K562 (cell line): Measurements from ENCODE around the gene ADAP1. TPM values are rescaled to one million over a fixed set of nuclear protein-coding genes. Genes with fewer than 3 reads are reported as not detected.

ENCODE experiments used
- ATF6 ChIP-seq: sonication (generic); formaldehyde crosslinking; IDR thresholded peaks from 2 replicates; pipeline ENCODE4 v1.4.0; 2020; ENCODE audit warnings: mild to moderate bottlenecking, missing genetic modification reagents
- CHCHD3 ChIP-seq: fragments of 250-450 bp; sonication (Bioruptor Pico); IDR thresholded peaks from 2 replicates; pipeline ENCODE4 v2.1.2; 2022; ENCODE audit warnings: mild to moderate bottlenecking
- EWSR1 ChIP-seq: fragments of 450-650 bp; IDR thresholded peaks from 2 replicates; pipeline ENCODE4 v1.6.1; 2018; ENCODE audit warnings: borderline replicate concordance, mild to moderate bottlenecking, low read depth, moderate library complexity; ENCODE audit not compliant: partially characterized antibody
- FOXA1 ChIP-seq: fragments of 450-650 bp; IDR thresholded peaks from 2 replicates; pipeline ENCODE4 v1.6.1; 2016; ENCODE audit warnings: mild to moderate bottlenecking, borderline replicate concordance
- GTF2A2 ChIP-seq: IDR thresholded peaks from 2 replicates; pipeline ENCODE4 v1.6.1; 2016; ENCODE audit warnings: mild to moderate bottlenecking, missing genetic modification characterization, missing compliant biosample characterization
- IRF9 ChIP-seq: fragments of 450-650 bp; IDR thresholded peaks from 2 replicates; pipeline ENCODE4 v1.6.1; 2016; ENCODE audit warnings: missing biosample characterization, missing genetic modification characterization
- NCOA2 ChIP-seq, 2 experiments: fragments of 450-650 bp; IDR thresholded peaks; 2 replicates each; pipeline ENCODE4 v1.6.1; 2018; ENCODE audit warnings: mild to moderate bottlenecking in 2 of 2, moderate library complexity in 1 of 2; ENCODE audit not compliant: partially characterized antibody in 2 of 2
- PHF20 ChIP-seq: fragments of 450-650 bp; IDR thresholded peaks from 2 replicates; pipeline ENCODE4 v1.6.1; 2018; ENCODE audit not compliant: partially characterized antibody
- RBM22 ChIP-seq: fragments of 200-400 bp; formaldehyde crosslinking; IDR thresholded peaks from 2 replicates; pipeline ENCODE4 v1.6.1; 2018; ENCODE audit warnings: low read length, low read depth; ENCODE audit not compliant: poor library complexity, severe bottlenecking
- RFX1 ChIP-seq: fragments of 450-650 bp; IDR thresholded peaks from 2 replicates; pipeline ENCODE4 v1.6.1; 2016; ENCODE audit warnings: mild to moderate bottlenecking, moderate library complexity
- SAFB2 ChIP-seq: fragments of 200-400 bp; formaldehyde crosslinking; IDR thresholded peaks from 2 replicates; pipeline ENCODE4 v1.6.1; 2018; ENCODE audit warnings: borderline replicate concordance, low read length, low read depth, moderate library complexity; ENCODE audit not compliant: severe bottlenecking
- SUPT5H ChIP-seq: fragments of 450-650 bp; IDR thresholded peaks from 2 replicates; pipeline ENCODE4 v1.6.1; 2016
- TCF15 ChIP-seq: fragments of 250-450 bp; sonication (Bioruptor Pico); IDR thresholded peaks from 2 replicates; pipeline ENCODE4 v1.8.0; 2022; ENCODE audit warnings: moderate library complexity, mild to moderate bottlenecking, inconsistent platforms
- TCF7 ChIP-seq: sonication (generic); IDR thresholded peaks from 2 replicates; pipeline ENCODE4 v1.6.1; 2016; ENCODE audit warnings: antibody characterized with exemption, borderline replicate concordance
- TCF7L2 ChIP-seq: fragments of 150-350 bp; IDR thresholded peaks from 2 replicates; pipeline ENCODE4 v1.6.1; 2016; ENCODE audit warnings: low read depth, mild to moderate bottlenecking, low read length, moderate library complexity
- ZBED1 ChIP-seq: IDR thresholded peaks from 2 replicates; pipeline ENCODE4 v1.6.1; 2014
- ZBTB9 ChIP-seq: fragments of 450-650 bp; formaldehyde crosslinking; IDR thresholded peaks from 2 replicates; pipeline ENCODE4 v1.4.0; 2020; ENCODE audit warnings: mild to moderate bottlenecking, moderate library complexity
- ZNF212 ChIP-seq: fragments of 450-650 bp; formaldehyde crosslinking; IDR thresholded peaks from 2 replicates; pipeline ENCODE4 v1.4.0; 2020; ENCODE audit warnings: mild to moderate bottlenecking
- ZNF324 ChIP-seq: fragments of 250-450 bp; sonication (Bioruptor Pico); IDR thresholded peaks from 2 replicates; pipeline ENCODE4 v1.4.0; 2020; ENCODE audit warnings: mild to moderate bottlenecking
- ZNF780A ChIP-seq: fragments of 250-450 bp; sonication (Bioruptor Pico); IDR thresholded peaks from 2 replicates; pipeline ENCODE4 v1.5.0; 2021; ENCODE audit warnings: mild to moderate bottlenecking
- ZZZ3 ChIP-seq: fragments of 450-650 bp; IDR thresholded peaks from 2 replicates; pipeline ENCODE4 v1.6.1; 2016; ENCODE audit warnings: antibody characterized with exemption, mild to moderate bottlenecking, moderate library complexity
- polyA plus RNA-seq, 8 experiments: library from polyadenylated mRNA; depleted of rRNA in 4 of 8; stranded (reverse) in 5 of 8; unstranded in 3 of 8; fragments of >200 nt; fragmentation: Nextera tagmentation in 2 of 8; fragmentation: Illumina TruSeq in 1 of 8; extraction: Ambion mirVana in 2 of 8; extraction: Trizol in 1 of 8; gene quantifications; 2 replicates each; pipeline versions ENCODE4 v1.2.1 to v1.2.3, GENCODE V29; 2011 to 2014; ENCODE audit warnings: inconsistent platforms in 1 of 8, missing spikeins in 1 of 8
- total RNA-seq, 7 experiments: library from RNA; depleted of rRNA in 6 of 7; stranded (reverse); fragments of >200 nt in 6 of 7; fragmentation: Illumina TruSeq in 2 of 7; extraction: Trizol in 2 of 7; gene quantifications; 2 replicates each; pipeline versions ENCODE4 v1.2.1 to v1.2.3, GENCODE V29; 2011 to 2021; ENCODE audit warnings: low replicate concordance in 1 of 7
- TF ChIP-seq, protein P1 (sequence below): IDR thresholded peaks from 2 replicates; pipeline ENCODE4 v1.6.1; 2011; ENCODE audit warnings: borderline replicate concordance, low read depth, mild to moderate bottlenecking, moderate library complexity, low read length; ENCODE audit not compliant: insufficient read depth, poor library complexity, severe bottlenecking

Gene ADAP1
- total and polyA plus RNA-seq, 9 of the 15 experiments (the other 6 are each of a cell fraction or from before 2014, with no cell fraction given): 0.27 to 1.4 (median 0.52) TPM; not detected in 3

DNA sequence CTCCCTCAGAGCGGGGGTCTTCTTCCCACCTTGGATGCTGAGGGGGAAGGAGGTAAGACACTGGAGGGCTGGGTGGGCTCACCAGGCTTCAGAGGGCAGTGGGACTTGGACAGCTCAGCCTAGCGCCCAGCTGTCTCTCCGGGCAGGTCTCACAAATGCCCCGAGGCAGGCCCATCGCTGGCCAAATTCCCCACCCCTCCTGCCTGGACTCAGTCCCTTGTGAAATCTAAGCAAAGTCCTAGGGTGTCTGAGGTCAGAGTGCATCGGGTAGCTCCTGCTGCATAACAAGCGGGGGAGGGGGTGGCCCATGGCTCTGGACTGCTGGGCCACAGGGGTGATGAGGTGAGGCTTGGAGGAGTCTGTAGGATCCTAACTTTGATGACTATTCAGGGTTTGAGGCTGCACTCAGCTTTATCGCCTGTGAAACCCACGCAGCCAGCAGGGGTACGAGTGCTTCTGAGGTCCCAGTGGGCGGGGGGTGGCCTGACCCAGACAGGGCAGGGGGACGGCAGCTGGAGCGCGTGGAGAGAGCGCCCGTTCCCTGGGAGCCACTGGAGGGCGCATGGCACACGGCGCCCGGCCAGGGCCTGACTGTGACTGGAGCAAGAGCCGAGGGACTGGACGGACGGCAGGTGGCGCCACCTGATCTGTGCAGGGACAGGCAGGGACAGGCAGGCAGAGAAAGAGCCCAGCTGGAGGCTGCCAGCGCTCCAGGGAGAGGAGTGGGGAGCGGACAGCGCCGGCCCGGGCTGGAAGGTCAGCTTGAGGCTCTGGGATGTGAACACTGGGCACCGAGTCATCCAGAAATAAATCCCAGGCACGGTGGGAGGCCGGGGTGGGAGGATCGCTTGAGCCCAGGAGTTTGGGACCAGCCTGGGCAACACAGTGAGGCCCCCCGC is 38.5 kb upstream of the ADAP1 start (continued):
- no peak for TF ChIP-seq ZNF212 (CRISPR knock-in tag)
- no peak for TF ChIP-seq FOXA1
- no peak for TF ChIP-seq ZBED1
- TF ChIP-seq ZNF324 (CRISPR knock-in tag): no peak
- no peak for TF ChIP-seq ZNF780A (CRISPR knock-in tag)
- no peak for TF ChIP-seq TCF7
- TF ChIP-seq TCF15 (CRISPR knock-in tag): no peak
- TF ChIP-seq RFX1: no peak
- TF ChIP-seq PHF20: peak; percentile 41
- no peak for TF ChIP-seq SAFB2
- TF ChIP-seq ATF6 (CRISPR knock-in tag): no peak
- peak; percentile 82 for TF ChIP-seq RBM22
- TF ChIP-seq CHCHD3: no peak
- TF ChIP-seq ZBTB9 (CRISPR knock-in tag): 0 out of 2 replicates have a peak, but pooled peaks have one; percentile 33
- TF ChIP-seq ZZZ3: no peak
- no peak for TF ChIP-seq EWSR1
- TF ChIP-seq NCOA2 (IDR thresholded peaks at IDR 0.05; ENCODE audit: partially characterized antibody in 2 of 2): no peak
- no peak; the same call in 1 of the 2 replicates for TF ChIP-seq SUPT5H
- TF ChIP-seq, protein P1, sequence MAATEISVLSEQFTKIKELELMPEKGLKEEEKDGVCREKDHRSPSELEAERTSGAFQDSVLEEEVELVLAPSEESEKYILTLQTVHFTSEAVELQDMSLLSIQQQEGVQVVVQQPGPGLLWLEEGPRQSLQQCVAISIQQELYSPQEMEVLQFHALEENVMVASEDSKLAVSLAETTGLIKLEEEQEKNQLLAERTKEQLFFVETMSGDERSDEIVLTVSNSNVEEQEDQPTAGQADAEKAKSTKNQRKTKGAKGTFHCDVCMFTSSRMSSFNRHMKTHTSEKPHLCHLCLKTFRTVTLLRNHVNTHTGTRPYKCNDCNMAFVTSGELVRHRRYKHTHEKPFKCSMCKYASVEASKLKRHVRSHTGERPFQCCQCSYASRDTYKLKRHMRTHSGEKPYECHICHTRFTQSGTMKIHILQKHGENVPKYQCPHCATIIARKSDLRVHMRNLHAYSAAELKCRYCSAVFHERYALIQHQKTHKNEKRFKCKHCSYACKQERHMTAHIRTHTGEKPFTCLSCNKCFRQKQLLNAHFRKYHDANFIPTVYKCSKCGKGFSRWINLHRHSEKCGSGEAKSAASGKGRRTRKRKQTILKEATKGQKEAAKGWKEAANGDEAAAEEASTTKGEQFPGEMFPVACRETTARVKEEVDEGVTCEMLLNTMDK: peak; percentile 90
- no peak for TF ChIP-seq GTF2A2 (tag)
- TF ChIP-seq TCF7L2: no peak
- TF ChIP-seq IRF9 (tag): no peak
